ENCODE measurements around the gene RPS6KA2.

DNA sequence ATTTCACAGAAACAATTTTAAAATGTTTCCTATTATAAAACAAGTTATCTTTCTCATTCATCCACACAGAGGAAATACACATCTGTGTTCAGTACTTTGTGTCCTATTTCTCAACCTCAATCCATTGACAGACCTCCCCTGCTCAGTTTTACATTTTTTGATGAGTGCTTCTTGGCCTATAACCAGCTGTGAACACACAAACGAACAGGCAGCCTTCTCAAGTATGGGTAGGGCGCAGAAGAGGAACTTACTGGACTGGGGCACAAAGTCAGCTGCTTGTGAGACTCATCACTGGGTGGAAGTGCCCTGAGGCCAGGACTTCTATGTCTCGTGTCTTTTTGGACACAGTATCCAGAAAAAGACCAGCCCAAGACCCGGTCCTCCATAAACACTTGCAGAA lies 2.8 kb downstream of the RPS6KA2 start:
- TF ChIP-seq, protein P1, sequence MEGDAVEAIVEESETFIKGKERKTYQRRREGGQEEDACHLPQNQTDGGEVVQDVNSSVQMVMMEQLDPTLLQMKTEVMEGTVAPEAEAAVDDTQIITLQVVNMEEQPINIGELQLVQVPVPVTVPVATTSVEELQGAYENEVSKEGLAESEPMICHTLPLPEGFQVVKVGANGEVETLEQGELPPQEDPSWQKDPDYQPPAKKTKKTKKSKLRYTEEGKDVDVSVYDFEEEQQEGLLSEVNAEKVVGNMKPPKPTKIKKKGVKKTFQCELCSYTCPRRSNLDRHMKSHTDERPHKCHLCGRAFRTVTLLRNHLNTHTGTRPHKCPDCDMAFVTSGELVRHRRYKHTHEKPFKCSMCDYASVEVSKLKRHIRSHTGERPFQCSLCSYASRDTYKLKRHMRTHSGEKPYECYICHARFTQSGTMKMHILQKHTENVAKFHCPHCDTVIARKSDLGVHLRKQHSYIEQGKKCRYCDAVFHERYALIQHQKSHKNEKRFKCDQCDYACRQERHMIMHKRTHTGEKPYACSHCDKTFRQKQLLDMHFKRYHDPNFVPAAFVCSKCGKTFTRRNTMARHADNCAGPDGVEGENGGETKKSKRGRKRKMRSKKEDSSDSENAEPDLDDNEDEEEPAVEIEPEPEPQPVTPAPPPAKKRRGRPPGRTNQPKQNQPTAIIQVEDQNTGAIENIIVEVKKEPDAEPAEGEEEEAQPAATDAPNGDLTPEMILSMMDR (IDR thresholded peaks at IDR 0.05), result no peak
- TF ChIP-seq POLR2A (IDR thresholded peaks at IDR 0.05), result peak in 1 of 2 donors; percentile 56
